ENCODE results near the gene SF3B6. TPM values are rescaled to one million over a fixed set of nuclear protein-coding genes. Genes with fewer than 3 reads are reported as not detected.

SF3B6 gene
- total RNA-seq, 6 experiments from 2014 or later, result 112 to 139 (median 126) TPM

DNA sequence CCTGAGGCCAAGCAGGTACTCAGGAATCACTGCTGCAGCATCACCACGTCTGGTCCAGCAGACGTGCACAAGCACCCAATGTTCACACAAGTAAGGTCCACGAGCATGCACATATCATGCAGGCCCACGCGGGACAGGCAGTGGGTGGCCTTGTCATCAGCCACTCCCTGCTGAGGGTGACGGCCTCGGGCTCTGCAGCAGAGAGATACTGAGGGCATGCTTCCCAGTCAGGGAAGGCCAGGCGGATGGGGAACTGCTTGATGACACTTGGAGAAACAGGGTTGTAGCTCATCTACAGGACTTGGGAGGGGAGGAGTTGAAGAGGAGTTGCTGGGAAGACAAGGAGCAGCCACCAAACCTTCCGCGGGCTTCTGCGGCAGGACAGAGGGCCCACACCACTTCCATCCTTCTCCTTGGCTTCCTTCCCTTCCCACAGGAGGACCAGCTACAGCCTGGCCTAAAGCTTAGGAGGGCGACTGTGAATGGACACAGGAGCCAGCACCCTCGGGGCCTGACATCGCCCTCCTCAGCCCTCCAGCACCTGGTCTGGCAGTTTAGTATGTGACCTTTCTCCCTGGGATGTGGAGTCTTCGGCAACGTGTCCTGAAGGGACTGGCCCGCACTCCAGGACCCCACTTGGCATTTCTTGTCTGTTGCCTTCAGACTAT is 51.0 kb downstream of the SF3B6 start:
- Mint-ChIP-seq H3K27ac (no peak overlapping the region), H3K4me3 (no peak overlapping the region)

DNA sequence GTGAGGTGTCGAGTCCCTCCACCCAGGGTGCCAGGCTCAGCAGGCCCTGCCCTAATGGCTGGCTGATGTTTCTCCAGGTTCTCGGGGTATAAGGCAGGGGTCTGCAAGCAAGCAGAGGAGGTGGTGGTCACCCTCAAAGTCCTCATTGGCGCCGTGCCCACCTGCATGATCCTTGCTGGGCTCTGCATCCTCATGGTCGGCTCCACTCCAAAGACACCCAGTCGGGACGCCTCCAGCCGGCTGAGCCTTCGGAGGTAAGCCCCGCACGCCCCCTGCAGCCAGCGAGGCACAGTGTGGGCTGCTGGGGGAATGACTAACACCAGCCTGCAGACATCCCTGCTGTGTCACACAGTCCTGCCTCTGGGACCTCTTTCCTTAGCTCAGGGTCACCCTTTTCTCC is 52.1 kb downstream of the SF3B6 start:
- H3K4me1 Mint-ChIP-seq (ENCODE audit: low read depth), result peaks cover 15% of the 10 kb centered on the region
- peaks cover 14% of the 10 kb centered on the region for H3K36me3 Mint-ChIP-seq (ENCODE audit: low read depth)
- peak; percentile 72 for TF ChIP-seq CTCF (IDR thresholded peaks at IDR 0.05)
- H3K27ac Mint-ChIP-seq, result peak overlapping the region; percentile 38; the same call in 1 of the 2 replicates
- H3K4me3 Mint-ChIP-seq, result no peak overlapping the region
- no peaks in the 10 kb centered on the region; the same call in 1 of the 2 replicates for H3K27me3 Mint-ChIP-seq (ENCODE audit: insufficient read depth)
- no peaks in the 10 kb centered on the region for H3K9me3 Mint-ChIP-seq
- peak; percentile 38 for DNase-seq

More for the DNA sequence above, 51.0 kb downstream of the SF3B6 start:
- Mint-ChIP-seq H3K27me3 (ENCODE audit: insufficient read depth) (no peaks in the 10 kb centered on the region; the same call in 1 of the 2 replicates), H3K36me3 (ENCODE audit: low read depth) (peaks cover 23% of the 10 kb centered on the region), H3K9me3 (no peaks in the 10 kb centered on the region), H3K4me1 (ENCODE audit: low read depth) (peaks cover 15% of the 10 kb centered on the region)
- TF ChIP-seq CTCF (IDR thresholded peaks at IDR 0.05), result no peak
- DNase-seq, result no peak

DNA sequence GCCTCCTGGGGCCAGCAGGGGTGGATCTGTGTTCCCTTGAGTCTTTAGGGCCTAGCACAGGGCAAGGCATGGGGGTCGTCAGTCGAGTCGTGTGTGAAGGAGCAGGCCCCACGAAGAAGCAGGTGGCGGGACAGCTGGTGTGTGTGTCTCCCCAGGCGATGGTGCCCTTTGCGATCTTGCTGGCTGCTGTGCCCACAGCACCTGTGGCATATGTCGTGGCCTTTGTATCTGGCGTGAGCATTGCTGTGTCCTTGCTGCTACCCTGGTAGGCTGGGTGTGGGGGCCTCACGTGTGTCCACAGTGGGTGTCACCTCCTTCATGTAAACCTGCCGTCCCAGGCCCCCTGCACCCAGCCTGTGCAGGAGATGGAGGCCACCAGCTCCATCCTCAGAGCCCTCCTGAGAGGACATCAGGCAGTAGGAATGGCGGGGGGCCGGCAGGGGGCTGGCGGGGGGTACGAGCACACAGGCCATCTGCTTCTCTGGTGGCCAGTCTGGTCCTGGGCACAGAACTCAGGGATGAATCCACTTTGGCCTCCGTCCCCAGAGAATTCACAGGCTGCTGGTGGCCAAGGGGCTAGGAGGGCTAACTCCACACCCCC is 53.1 kb downstream of the SF3B6 start:
- DNase-seq, result no peak
- Mint-ChIP-seq H3K4me3 (no peak overlapping the region), H3K9me3 (no peaks in the 10 kb centered on the region), H3K27me3 (ENCODE audit: insufficient read depth) (no peaks in the 10 kb centered on the region; the same call in 1 of the 2 replicates), H3K4me1 (ENCODE audit: low read depth) (peaks cover 15% of the 10 kb centered on the region), H3K36me3 (ENCODE audit: low read depth) (peaks cover 12% of the 10 kb centered on the region), H3K27ac (no peak overlapping the region)
- no peak for TF ChIP-seq CTCF (IDR thresholded peaks at IDR 0.05)

- H3K27ac Mint-ChIP-seq, result no peak overlapping the region
- H3K36me3 Mint-ChIP-seq (ENCODE audit: low read depth), result peaks cover 12% of the 10 kb centered on the region
- no peak for TF ChIP-seq CTCF (IDR thresholded peaks at IDR 0.05)
- no peak for DNase-seq
- no peak overlapping the region for H3K4me3 Mint-ChIP-seq
- no peaks in the 10 kb centered on the region for H3K9me3 Mint-ChIP-seq
- no peaks in the 10 kb centered on the region; the same call in none of the 2 replicates for H3K27me3 Mint-ChIP-seq (ENCODE audit: insufficient read depth)
- peaks cover 15% of the 10 kb centered on the region for H3K4me1 Mint-ChIP-seq (ENCODE audit: low read depth)
These were observed 53.7 kb downstream of the SF3B6 start for GRCh38 chr2:24022324-24022974.

DNA sequence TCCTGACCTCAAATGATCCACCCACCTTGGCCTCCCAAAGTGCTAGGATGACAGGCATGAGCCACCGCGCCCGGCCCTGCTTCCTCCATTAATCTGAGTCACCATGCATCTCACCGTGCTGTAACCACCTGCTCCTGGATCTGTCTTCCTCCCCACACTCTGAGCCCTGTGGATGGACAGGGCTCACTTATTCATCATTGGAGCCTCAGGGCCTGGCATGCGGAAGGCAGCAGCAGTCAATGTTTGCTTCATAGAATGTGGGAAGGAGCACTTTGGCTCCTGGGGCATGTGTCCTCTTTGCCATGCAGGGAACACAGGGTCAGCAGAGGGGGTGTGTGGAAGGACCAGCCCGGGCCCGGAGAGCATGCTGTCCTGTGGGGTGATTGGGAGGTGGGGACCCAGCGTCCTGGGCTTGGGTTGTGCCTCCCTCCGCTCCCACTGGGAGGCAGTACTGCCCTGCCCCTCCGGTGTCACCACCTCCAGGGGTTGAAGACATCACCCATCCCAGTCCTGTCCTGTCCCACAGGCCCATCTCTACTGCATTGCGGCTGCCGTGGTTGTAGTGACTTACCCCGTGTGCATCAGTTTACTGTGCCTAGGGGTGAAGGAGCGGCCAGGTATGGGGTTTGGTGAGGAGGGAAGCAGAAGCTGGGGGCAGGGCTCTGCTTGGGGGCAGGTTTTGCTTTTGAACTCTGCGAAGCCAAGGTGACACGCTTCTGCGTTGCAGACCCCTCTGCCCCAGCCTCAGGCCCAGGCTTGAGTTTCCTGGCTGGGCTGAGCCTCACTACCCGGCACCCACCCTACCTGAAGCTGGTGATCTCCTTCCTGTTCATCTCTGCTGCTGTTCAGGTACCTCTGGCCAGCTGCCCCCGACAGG is 54.8 kb downstream of the SF3B6 start:
- Mint-ChIP-seq H3K27me3 (ENCODE audit: insufficient read depth) (no peaks in the 10 kb centered on the region; the same call in none of the 2 replicates), H3K4me1 (ENCODE audit: low read depth) (peaks cover 17% of the 10 kb centered on the region), H3K27ac (no peak overlapping the region), H3K4me3 (no peak overlapping the region), H3K36me3 (ENCODE audit: low read depth) (peaks cover 8% of the 10 kb centered on the region), H3K9me3 (no peaks in the 10 kb centered on the region)
- no peak for DNase-seq
- peak; percentile 60 for TF ChIP-seq CTCF (IDR thresholded peaks at IDR 0.05)
